ENCODE data around the gene MSANTD4. TPM values are rescaled to one million over a fixed set of nuclear protein-coding genes. Genes with fewer than 3 reads are reported as not detected.
A peak's percentile ranks its signal among the peaks of the same experiment; 100 is the strongest.

MSANTD4 gene
- total RNA-seq, 1 donor from 2014 or later: 24.4 TPM

DNA sequence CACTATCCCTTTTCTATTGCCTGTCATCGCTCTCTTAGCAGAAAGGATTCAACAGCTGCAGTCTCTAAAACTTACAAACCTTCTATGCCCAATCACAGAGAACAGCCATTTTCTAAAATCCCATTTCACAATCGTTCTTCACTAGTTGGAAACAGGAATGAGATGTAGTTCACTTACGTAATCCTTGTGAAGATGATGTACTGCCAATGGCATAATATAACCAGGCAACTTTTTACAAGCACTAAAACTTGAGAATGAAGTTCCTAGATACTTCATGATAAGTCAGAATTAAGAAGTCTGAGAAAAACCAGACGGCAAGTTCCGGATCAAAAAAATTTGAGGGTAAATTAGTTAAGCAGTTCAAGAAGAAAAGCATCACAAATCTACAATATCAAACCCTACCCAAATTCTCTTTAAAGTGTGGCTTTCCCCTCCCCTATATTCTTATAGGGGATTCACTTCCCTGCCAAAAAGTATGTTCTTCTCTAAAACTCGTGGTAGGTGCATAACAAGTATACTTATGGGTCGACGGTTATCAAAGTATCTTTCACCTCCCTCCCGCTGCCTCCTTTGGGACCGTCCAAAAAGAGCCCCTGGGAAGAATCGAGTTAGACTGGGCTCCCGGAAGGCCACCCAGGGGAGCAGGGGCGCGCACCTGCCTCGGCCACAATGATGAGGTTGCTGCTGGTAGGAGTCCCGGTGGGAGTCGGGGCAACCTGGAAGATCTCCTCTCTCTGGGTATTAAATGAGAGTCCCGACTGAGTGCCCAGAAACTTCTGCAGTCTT, 666 bp downstream of the MSANTD4 start:
- DNase-seq (ENCODE audit: low spot score in 2 of 2, unreplicated experiment in 2 of 2): peak in 1 of 2 experiments; percentile 17
- peak overlapping the region; percentile 96 for H3K27ac Mint-ChIP-seq
- H3K27me3 Mint-ChIP-seq (ENCODE audit: low read depth): no peaks in the 10 kb centered on the region
- TF ChIP-seq, protein P1, sequence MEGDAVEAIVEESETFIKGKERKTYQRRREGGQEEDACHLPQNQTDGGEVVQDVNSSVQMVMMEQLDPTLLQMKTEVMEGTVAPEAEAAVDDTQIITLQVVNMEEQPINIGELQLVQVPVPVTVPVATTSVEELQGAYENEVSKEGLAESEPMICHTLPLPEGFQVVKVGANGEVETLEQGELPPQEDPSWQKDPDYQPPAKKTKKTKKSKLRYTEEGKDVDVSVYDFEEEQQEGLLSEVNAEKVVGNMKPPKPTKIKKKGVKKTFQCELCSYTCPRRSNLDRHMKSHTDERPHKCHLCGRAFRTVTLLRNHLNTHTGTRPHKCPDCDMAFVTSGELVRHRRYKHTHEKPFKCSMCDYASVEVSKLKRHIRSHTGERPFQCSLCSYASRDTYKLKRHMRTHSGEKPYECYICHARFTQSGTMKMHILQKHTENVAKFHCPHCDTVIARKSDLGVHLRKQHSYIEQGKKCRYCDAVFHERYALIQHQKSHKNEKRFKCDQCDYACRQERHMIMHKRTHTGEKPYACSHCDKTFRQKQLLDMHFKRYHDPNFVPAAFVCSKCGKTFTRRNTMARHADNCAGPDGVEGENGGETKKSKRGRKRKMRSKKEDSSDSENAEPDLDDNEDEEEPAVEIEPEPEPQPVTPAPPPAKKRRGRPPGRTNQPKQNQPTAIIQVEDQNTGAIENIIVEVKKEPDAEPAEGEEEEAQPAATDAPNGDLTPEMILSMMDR (IDR thresholded peaks at IDR 0.05; ENCODE audit: unreplicated experiment): no peak
- peaks cover 4% of the 10 kb centered on the region for H3K36me3 Mint-ChIP-seq
- peaks cover 36% of the 10 kb centered on the region for H3K4me1 Mint-ChIP-seq
- H3K9me3 Mint-ChIP-seq: peaks cover 5% of the 10 kb centered on the region
- peak overlapping the region; percentile 97 for H3K4me3 Mint-ChIP-seq

DNA sequence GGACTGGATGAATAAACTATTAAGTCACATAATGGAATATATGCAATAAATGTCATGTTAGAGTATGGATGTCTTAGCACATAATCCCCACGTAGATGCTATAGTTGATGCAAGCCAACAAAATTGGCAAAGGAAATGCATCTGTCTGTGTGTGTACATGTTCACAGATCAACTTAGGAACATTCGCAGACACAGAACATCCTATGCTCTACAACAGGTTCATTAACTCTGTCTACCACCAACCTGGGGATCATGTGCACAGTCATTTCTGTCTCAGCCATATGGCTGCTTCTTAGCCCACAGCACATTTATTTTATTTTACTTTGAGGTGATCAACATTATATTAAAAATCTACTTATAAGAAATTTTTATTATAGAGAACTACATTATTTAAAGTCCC, 4.9 kb downstream of the MSANTD4 start:
- no peaks in the 10 kb centered on the region for H3K27me3 Mint-ChIP-seq (ENCODE audit: low read depth)
- H3K36me3 Mint-ChIP-seq: peaks cover 4% of the 10 kb centered on the region
- H3K9me3 Mint-ChIP-seq: no peaks in the 10 kb centered on the region
- no peak overlapping the region for H3K27ac Mint-ChIP-seq
- no peak for DNase-seq (ENCODE audit: low spot score in 2 of 2, unreplicated experiment in 2 of 2)
- H3K4me3 Mint-ChIP-seq: no peak overlapping the region
- H3K4me1 Mint-ChIP-seq: peaks cover 39% of the 10 kb centered on the region
- TF ChIP-seq, protein P1 (IDR thresholded peaks at IDR 0.05; ENCODE audit: unreplicated experiment): no peak

DNA sequence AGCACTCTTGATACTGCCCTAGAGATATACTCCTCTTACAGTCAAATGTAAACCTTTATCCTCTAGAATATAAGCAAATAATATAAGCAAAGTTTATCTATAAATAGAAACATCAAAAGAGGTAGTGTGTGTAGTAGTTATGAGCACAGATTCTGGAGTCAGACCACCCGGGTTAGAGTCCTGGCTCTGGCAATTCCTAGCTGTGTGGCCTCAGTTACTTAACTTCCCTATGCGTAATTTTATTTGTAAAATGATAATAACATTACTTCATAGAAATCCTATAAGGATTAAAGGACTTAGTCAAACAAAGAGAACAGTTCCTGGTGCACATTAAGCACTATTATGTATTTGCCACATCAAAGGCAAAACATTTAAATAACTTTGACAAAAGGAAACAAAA, 7.0 kb downstream of the MSANTD4 start:
- no peaks in the 10 kb centered on the region for H3K27me3 Mint-ChIP-seq (ENCODE audit: low read depth)
- H3K4me3 Mint-ChIP-seq: no peak overlapping the region
- peaks cover 17% of the 10 kb centered on the region for H3K36me3 Mint-ChIP-seq
- TF ChIP-seq, protein P1 (IDR thresholded peaks at IDR 0.05; ENCODE audit: unreplicated experiment): no peak
- H3K4me1 Mint-ChIP-seq: peaks cover 26% of the 10 kb centered on the region
- DNase-seq (ENCODE audit: low spot score in 2 of 2, unreplicated experiment in 2 of 2): no peak
- no peaks in the 10 kb centered on the region for H3K9me3 Mint-ChIP-seq
- no peak overlapping the region for H3K27ac Mint-ChIP-seq

DNA sequence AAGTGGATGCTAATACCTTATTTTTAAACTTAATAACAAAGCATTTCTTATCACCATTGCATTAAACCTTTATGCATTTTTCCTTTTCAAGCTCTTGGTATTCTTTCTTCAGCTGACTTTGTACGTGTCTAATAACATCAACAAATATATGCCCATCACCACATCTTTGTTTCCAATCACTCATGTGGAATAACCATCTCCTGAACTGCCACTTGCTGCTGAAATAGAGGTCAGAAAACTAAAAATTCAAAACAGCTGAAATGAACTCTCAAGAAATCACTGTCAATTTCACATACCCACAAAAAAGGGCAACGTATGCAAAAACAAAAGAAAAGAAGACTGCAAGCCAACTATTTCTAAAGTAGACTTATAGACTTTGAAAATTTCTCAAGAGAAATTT, 7.4 kb downstream of the MSANTD4 start:
- peaks cover 21% of the 10 kb centered on the region for H3K4me1 Mint-ChIP-seq
- DNase-seq (ENCODE audit: low spot score in 2 of 2, unreplicated experiment in 2 of 2): no peak
- TF ChIP-seq, protein P1 (IDR thresholded peaks at IDR 0.05; ENCODE audit: unreplicated experiment): no peak
- H3K9me3 Mint-ChIP-seq: peaks cover 3% of the 10 kb centered on the region
- H3K27ac Mint-ChIP-seq: no peak overlapping the region
- no peaks in the 10 kb centered on the region for H3K27me3 Mint-ChIP-seq (ENCODE audit: low read depth)
- H3K36me3 Mint-ChIP-seq: peaks cover 19% of the 10 kb centered on the region
- H3K4me3 Mint-ChIP-seq: no peak overlapping the region

DNA sequence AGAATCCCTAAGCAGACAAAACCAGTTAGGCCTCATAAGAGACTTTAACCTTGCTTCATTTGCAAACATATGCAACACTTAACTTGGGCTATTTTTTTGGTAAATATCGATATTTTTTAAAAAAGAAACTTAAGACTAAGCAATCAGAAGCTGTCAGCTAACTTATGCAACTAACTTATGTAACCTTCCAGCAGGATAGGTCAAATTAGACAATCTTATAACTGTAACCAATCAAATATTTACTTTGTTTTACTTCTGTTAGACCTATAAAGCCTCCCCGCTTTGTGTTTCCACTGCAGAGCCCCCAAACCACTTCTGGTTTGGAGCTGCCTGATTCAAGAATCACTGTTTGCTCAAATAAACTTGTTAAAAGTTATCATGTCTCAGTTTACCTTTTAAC, 8.0 kb downstream of the MSANTD4 start:
- Mint-ChIP-seq H3K4me3 (no peak overlapping the region), H3K36me3 (peaks cover 22% of the 10 kb centered on the region), H3K9me3 (peaks cover 4% of the 10 kb centered on the region), H3K4me1 (peaks cover 18% of the 10 kb centered on the region), H3K27ac (no peak overlapping the region), H3K27me3 (ENCODE audit: low read depth) (no peaks in the 10 kb centered on the region)
- TF ChIP-seq, protein P1 (IDR thresholded peaks at IDR 0.05; ENCODE audit: unreplicated experiment): no peak
- no peak for DNase-seq (ENCODE audit: low spot score in 2 of 2, unreplicated experiment in 2 of 2)

Data from mesothelial cell of epicardium (in vitro differentiated cells).